Measurements from ENCODE around the gene KNCN.

The KNCN gene

DNA sequence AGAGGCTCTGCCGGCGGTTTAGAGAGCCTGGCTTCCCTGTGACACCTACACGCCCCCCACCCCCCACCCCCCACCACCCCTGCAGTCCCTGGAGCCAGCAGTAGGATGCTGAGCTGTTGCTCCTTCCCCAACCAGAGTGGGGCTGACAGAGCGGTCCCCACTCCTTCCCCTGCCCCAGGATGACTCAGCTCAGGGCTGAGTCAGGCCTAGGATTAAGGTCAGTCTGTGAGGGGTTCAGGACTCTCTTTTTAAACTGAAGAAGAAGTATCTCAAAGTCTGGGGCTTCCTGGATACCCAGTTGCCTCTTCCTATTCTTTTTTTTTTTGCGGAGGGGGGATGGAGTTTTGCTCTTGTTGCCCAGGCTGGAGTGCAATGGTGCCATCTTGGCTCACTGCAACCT is 42.7 kb downstream of the KNCN start:
- Histone ChIP-seq H3K27me3 (ENCODE audit: control insufficient read depth in 1 of 2, insufficient read depth in 2 of 2, low read length in 2 of 2) (peaks cover 0 to under 1% of the 10 kb centered on the region in 2 donors), H3K36me3 (ENCODE audit: control insufficient read depth in 1 of 2, insufficient read depth in 2 of 2, low read length in 2 of 2) (no peaks in the 10 kb centered on the region), H3K9ac (ENCODE audit: low read depth in 1 of 2, low read length in 2 of 2) (no peak overlapping the region), H3K4me3 (ENCODE audit: low read depth in 1 of 2, low read length in 2 of 2) (no peak overlapping the region), H3K9me3 (ENCODE audit: control insufficient read depth in 1 of 2, low read length in 2 of 2) (no peaks in the 10 kb centered on the region), H3K4me1 (ENCODE audit: control insufficient read depth in 1 of 2, insufficient read depth in 2 of 2, low read length in 2 of 2) (no peaks in the 10 kb centered on the region), H3K27ac (ENCODE audit: low read depth, low read length) (no peak overlapping the region)

DNA sequence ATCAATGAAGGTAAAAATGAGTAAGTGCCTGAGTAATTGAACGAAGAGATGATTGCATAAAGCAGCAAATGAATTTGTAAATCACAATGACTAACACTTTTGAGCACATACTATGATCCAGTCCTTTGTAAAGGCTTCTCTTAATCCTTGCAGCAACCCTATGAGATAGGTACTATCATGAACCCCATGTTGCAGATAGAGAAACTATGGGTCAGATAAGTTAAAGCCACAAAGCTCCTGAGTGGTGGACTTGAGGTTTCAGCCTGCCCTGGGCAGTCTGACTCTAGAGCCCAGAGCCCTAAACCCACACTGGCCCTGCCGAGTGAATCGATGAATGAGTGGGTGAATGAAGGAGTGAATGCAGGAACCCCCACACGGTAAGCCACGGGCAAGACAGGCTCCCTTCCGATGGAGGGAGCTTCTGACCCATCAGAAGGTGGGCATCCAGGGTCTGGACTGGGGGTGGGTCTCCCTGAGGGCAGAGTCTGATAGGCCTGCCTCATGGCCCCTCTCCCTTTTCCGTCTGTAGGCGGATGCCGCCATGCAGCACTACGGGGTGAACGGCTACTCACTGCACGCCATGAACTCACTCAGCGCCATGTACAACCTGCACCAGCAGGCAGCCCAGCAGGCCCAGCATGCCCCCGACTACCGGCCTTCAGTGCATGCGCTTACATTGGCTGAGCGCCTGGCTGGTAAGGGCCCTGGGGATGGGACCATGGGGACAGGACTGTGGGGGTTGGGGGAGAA is 44.8 kb downstream of the KNCN start:
- no peaks in the 10 kb centered on the region for H3K36me3 ChIP-seq (ENCODE audit: control insufficient read depth in 1 of 2, insufficient read depth in 2 of 2, low read length in 2 of 2)
- peaks cover 0 to 5% of the 10 kb centered on the region in 2 donors for H3K27me3 ChIP-seq (ENCODE audit: control insufficient read depth in 1 of 2, insufficient read depth in 2 of 2, low read length in 2 of 2)
- no peaks in the 10 kb centered on the region for H3K4me1 ChIP-seq (ENCODE audit: control insufficient read depth in 1 of 2, insufficient read depth in 2 of 2, low read length in 2 of 2)
- H3K27ac ChIP-seq (ENCODE audit: low read depth, low read length) = no peak overlapping the region
- no peak overlapping the region for H3K9ac ChIP-seq (ENCODE audit: low read depth in 1 of 2, low read length in 2 of 2)
- H3K9me3 ChIP-seq (ENCODE audit: control insufficient read depth in 1 of 2, low read length in 2 of 2) = no peaks in the 10 kb centered on the region
- no peak overlapping the region for H3K4me3 ChIP-seq (ENCODE audit: low read depth in 1 of 2, low read length in 2 of 2)

- Histone ChIP-seq H3K27ac (ENCODE audit: low read depth, low read length) (no peak overlapping the region), H3K9ac (ENCODE audit: low read depth in 1 of 2, low read length in 2 of 2) (no peak overlapping the region), H3K27me3 (ENCODE audit: control insufficient read depth in 1 of 2, insufficient read depth in 2 of 2, low read length in 2 of 2) (peaks cover 0 to 5% of the 10 kb centered on the region in 2 donors), H3K4me1 (ENCODE audit: control insufficient read depth in 1 of 2, insufficient read depth in 2 of 2, low read length in 2 of 2) (no peaks in the 10 kb centered on the region), H3K9me3 (ENCODE audit: control insufficient read depth in 1 of 2, low read length in 2 of 2) (no peaks in the 10 kb centered on the region), H3K4me3 (ENCODE audit: low read depth in 1 of 2, low read length in 2 of 2) (no peak overlapping the region), H3K36me3 (ENCODE audit: control insufficient read depth in 1 of 2, insufficient read depth in 2 of 2, low read length in 2 of 2) (no peaks in the 10 kb centered on the region)
Observed at GRCh38 chr1:46503421-46503820, 48.0 kb downstream of the KNCN start.

DNA sequence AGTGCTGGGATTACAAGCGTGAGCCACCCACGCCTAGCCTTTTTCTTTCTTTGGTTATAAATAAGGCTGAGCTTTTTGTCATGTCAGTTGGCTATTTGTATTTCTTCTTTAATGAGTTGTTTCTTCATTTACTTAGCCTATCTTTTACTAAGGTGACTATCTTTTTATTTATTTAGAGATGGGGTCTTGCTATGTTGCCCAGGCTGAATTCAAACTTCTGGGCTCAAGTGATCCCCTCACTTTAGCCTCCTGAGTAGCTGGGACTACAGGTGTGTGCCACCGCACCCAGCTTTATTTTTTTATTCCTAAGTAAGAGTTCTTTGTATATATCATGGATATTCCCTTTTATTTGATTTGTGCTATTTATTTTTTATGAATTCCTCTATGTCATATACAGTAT is 49.9 kb downstream of the KNCN start:
- no peaks in the 10 kb centered on the region for H3K9me3 ChIP-seq (ENCODE audit: control insufficient read depth in 1 of 2, low read length in 2 of 2)
- H3K4me3 ChIP-seq (ENCODE audit: low read depth in 1 of 2, low read length in 2 of 2) = no peak overlapping the region
- no peak overlapping the region for H3K9ac ChIP-seq (ENCODE audit: low read depth in 1 of 2, low read length in 2 of 2)
- no peaks in the 10 kb centered on the region for H3K36me3 ChIP-seq (ENCODE audit: control insufficient read depth in 1 of 2, insufficient read depth in 2 of 2, low read length in 2 of 2)
- H3K27me3 ChIP-seq (ENCODE audit: control insufficient read depth in 1 of 2, insufficient read depth in 2 of 2, low read length in 2 of 2) = peaks cover 5% of the 10 kb centered on the region in 2 donors
- no peaks in the 10 kb centered on the region for H3K4me1 ChIP-seq (ENCODE audit: control insufficient read depth in 1 of 2, insufficient read depth in 2 of 2, low read length in 2 of 2)
- no peak overlapping the region for H3K27ac ChIP-seq (ENCODE audit: low read depth, low read length)

- H3K36me3 ChIP-seq (ENCODE audit: control insufficient read depth in 1 of 2, insufficient read depth in 2 of 2, low read length in 2 of 2) = no peaks in the 10 kb centered on the region
- no peak overlapping the region for H3K4me3 ChIP-seq (ENCODE audit: low read depth in 1 of 2, low read length in 2 of 2)
- no peaks in the 10 kb centered on the region for H3K4me1 ChIP-seq (ENCODE audit: control insufficient read depth in 1 of 2, insufficient read depth in 2 of 2, low read length in 2 of 2)
- H3K27me3 ChIP-seq (ENCODE audit: control insufficient read depth in 1 of 2, insufficient read depth in 2 of 2, low read length in 2 of 2) = peaks cover 24 to 29% of the 10 kb centered on the region in 2 donors
- H3K9ac ChIP-seq (ENCODE audit: low read depth in 1 of 2, low read length in 2 of 2) = no peak overlapping the region
- H3K27ac ChIP-seq (ENCODE audit: low read depth, low read length) = no peak overlapping the region
- H3K9me3 ChIP-seq (ENCODE audit: control insufficient read depth in 1 of 2, low read length in 2 of 2) = no peaks in the 10 kb centered on the region
Observed at GRCh38 chr1:46497665-46498064, 53.8 kb downstream of the KNCN start.

DNA sequence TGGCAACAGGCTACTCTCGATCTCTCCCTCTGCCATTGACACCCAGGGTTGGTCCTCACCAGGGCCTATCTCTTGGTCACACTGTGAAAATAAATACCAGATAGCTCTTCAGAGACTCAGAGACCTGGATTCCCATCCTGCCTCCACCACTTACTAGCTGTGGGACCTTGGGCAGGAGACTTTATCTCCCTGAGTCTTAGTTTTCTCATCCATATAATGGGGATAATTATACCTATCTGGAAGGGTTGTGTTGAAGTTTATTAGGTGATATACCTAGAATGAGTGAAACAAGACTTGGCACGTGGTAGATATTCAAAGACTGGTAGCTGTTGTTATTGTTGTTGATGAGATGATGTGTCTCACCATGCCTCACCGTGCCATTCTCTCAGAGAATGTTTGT is 54.4 kb downstream of the KNCN start:
- no peak overlapping the region for H3K9ac ChIP-seq (ENCODE audit: low read depth in 1 of 2, low read length in 2 of 2)

DNA sequence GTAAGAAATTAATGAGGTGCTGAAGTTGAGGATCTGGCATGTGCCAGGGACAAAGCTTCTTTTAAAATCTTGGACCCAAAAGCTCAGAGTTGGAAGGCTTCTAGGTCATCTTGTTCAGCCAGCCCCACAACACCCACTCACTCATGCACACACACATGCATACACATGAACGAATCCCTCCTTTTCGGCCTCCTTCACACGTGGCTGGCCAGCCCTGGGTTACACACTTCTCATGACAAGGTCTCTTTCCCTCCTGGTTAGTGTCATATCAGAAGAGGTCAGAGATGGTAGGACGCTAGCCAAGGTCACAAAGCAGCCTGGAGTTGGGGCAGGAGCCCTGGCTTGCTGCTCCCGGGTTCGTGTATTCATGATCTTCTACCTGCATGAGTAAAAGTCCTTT is 54.9 kb downstream of the KNCN start:
- H3K4me3 ChIP-seq (ENCODE audit: low read depth in 1 of 2, low read length in 2 of 2) = no peak overlapping the region
- peaks cover 36 to 41% of the 10 kb centered on the region in 2 donors for H3K27me3 ChIP-seq (ENCODE audit: control insufficient read depth in 1 of 2, insufficient read depth in 2 of 2, low read length in 2 of 2)
- H3K9me3 ChIP-seq (ENCODE audit: control insufficient read depth in 1 of 2, low read length in 2 of 2) = no peaks in the 10 kb centered on the region
- no peaks in the 10 kb centered on the region for H3K36me3 ChIP-seq (ENCODE audit: control insufficient read depth in 1 of 2, insufficient read depth in 2 of 2, low read length in 2 of 2)
- no peaks in the 10 kb centered on the region for H3K4me1 ChIP-seq (ENCODE audit: control insufficient read depth in 1 of 2, insufficient read depth in 2 of 2, low read length in 2 of 2)
- H3K9ac ChIP-seq (ENCODE audit: low read depth in 1 of 2, low read length in 2 of 2) = no peak overlapping the region
- no peak overlapping the region for H3K27ac ChIP-seq (ENCODE audit: low read depth, low read length)

More for the DNA sequence above, 54.4 kb downstream of the KNCN start:
- Histone ChIP-seq H3K9me3 (ENCODE audit: control insufficient read depth in 1 of 2, low read length in 2 of 2) (no peaks in the 10 kb centered on the region), H3K27ac (ENCODE audit: low read depth, low read length) (no peak overlapping the region), H3K27me3 (ENCODE audit: control insufficient read depth in 1 of 2, insufficient read depth in 2 of 2, low read length in 2 of 2) (peaks cover 30 to 36% of the 10 kb centered on the region in 2 donors), H3K36me3 (ENCODE audit: control insufficient read depth in 1 of 2, insufficient read depth in 2 of 2, low read length in 2 of 2) (no peaks in the 10 kb centered on the region), H3K4me1 (ENCODE audit: control insufficient read depth in 1 of 2, insufficient read depth in 2 of 2, low read length in 2 of 2) (no peaks in the 10 kb centered on the region), H3K4me3 (ENCODE audit: low read depth in 1 of 2, low read length in 2 of 2) (no peak overlapping the region)

DNA sequence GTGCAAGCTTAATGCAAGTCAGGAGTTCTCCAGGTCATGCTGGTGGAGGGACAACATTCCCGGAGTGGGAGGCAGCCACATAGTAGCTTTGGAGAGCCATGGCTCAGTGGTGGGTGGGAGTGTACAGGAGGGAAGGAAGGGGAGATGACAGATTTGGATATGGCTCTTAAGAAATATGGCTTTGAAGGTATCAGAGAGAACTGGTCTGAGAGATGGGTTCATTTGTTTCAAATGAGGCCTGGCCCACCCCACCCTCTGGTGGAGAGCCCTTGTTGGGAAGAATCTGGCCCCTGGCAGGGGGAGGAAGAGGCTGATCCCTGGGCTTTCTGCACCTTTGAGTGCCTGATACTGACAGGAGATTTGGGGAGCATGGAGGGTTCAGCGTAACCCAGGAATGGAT is 55.7 kb downstream of the KNCN start:
- Histone ChIP-seq H3K4me3 (ENCODE audit: low read depth in 1 of 2, low read length in 2 of 2) (no peak overlapping the region), H3K9ac (ENCODE audit: low read depth in 1 of 2, low read length in 2 of 2) (no peak overlapping the region), H3K4me1 (ENCODE audit: control insufficient read depth in 1 of 2, insufficient read depth in 2 of 2, low read length in 2 of 2) (no peaks in the 10 kb centered on the region), H3K36me3 (ENCODE audit: control insufficient read depth in 1 of 2, insufficient read depth in 2 of 2, low read length in 2 of 2) (no peaks in the 10 kb centered on the region), H3K9me3 (ENCODE audit: control insufficient read depth in 1 of 2, low read length in 2 of 2) (no peaks in the 10 kb centered on the region), H3K27me3 (ENCODE audit: control insufficient read depth in 1 of 2, insufficient read depth in 2 of 2, low read length in 2 of 2) (peaks cover 43 to 48% of the 10 kb centered on the region in 2 donors), H3K27ac (ENCODE audit: low read depth, low read length) (no peak overlapping the region)
